Activated T-cell treated with anti-CD3 and anti-CD28 coated beads, Interleukin-2, amount 50 U/mL, for 24 hours (primary cell): ENCODE results near the gene INTS7.
"Not testable (repeated sequence)": the region's sequence is repeated elsewhere in the genome, so short reads cannot be mapped to it uniquely, and the experiment has no call there.

Source experiments
- DNase-seq: peaks from one replicate; pipeline ENCODE4 v3.0.0-alpha.2; 2020
- H3K27ac Mint-ChIP-seq: 2 replicates; pipeline ENCODE4 v1.8.0; 2020; ENCODE audit warnings: mild to moderate bottlenecking, mixed read lengths
- H3K27me3 Mint-ChIP-seq: 2 replicates; pipeline ENCODE4 v1.8.0; 2020; ENCODE audit warnings: mixed read lengths
- H3K36me3 Mint-ChIP-seq: 2 replicates; pipeline ENCODE4 v1.8.0; 2020; ENCODE audit warnings: low read depth, mixed read lengths
- H3K4me1 Mint-ChIP-seq: 2 replicates; pipeline ENCODE4 v1.8.0; 2020; ENCODE audit warnings: low read depth, mixed read lengths
- H3K4me3 Mint-ChIP-seq: 2 replicates; pipeline ENCODE4 v1.8.0; 2020; ENCODE audit warnings: mild to moderate bottlenecking, moderate library complexity, mixed read lengths
- H3K9me3 Mint-ChIP-seq: 2 replicates; pipeline ENCODE4 v1.8.0; 2020; ENCODE audit warnings: mixed read lengths

The INTS7 gene

GRCh38 chr1:212020975-212021374 lies 14.4 kb downstream of the INTS7 start:
- Mint-ChIP-seq H3K4me3 (no peak overlapping the region), H3K36me3 (peaks cover 71% of the 10 kb centered on the region), H3K27me3 (no peaks in the 10 kb centered on the region), H3K4me1 (peaks cover 9% of the 10 kb centered on the region), H3K27ac (no peak overlapping the region), H3K9me3 (peaks cover 9% of the 10 kb centered on the region)
- DNase-seq, result no peak

GRCh38 chr1:212013672-212014071 lies 21.7 kb downstream of the INTS7 start:
- Mint-ChIP-seq H3K4me3 (no peak overlapping the region), H3K9me3 (no peaks in the 10 kb centered on the region), H3K36me3 (peaks cover 66% of the 10 kb centered on the region), H3K27me3 (no peaks in the 10 kb centered on the region), H3K27ac (no peak overlapping the region), H3K4me1 (no peaks in the 10 kb centered on the region)
- DNase-seq, result no peak

- Mint-ChIP-seq H3K36me3 (peaks cover 68% of the 10 kb centered on the region), H3K27me3 (no peaks in the 10 kb centered on the region), H3K27ac (no peak overlapping the region), H3K4me3 (no peak overlapping the region), H3K4me1 (no peaks in the 10 kb centered on the region), H3K9me3 (no peaks in the 10 kb centered on the region)
- DNase-seq, result peak; percentile 70
Measured at GRCh38 chr1:212012034-212012740, 23.2 kb downstream of the INTS7 start.

- Mint-ChIP-seq H3K27me3 (no peaks in the 10 kb centered on the region), H3K4me1 (no peaks in the 10 kb centered on the region), H3K4me3 (no peak overlapping the region), H3K9me3 (no peaks in the 10 kb centered on the region), H3K27ac (no peak overlapping the region), H3K36me3 (peaks cover 68% of the 10 kb centered on the region)
- no peak for DNase-seq
Measured at GRCh38 chr1:212010004-212010403, 25.4 kb downstream of the INTS7 start.

- DNase-seq, result no peak
- H3K9me3 Mint-ChIP-seq, result no peaks in the 10 kb centered on the region
- H3K27ac Mint-ChIP-seq, result no peak overlapping the region
- H3K36me3 Mint-ChIP-seq, result peaks cover 69% of the 10 kb centered on the region
- H3K4me3 Mint-ChIP-seq, result no peak overlapping the region
- no peaks in the 10 kb centered on the region for H3K4me1 Mint-ChIP-seq
- H3K27me3 Mint-ChIP-seq, result no peaks in the 10 kb centered on the region
Measured at GRCh38 chr1:212009561-212009960, 25.8 kb downstream of the INTS7 start.

GRCh38 chr1:212007886-212008285 lies 27.5 kb downstream of the INTS7 start:
- DNase-seq, result no peak
- Mint-ChIP-seq H3K27me3 (no peaks in the 10 kb centered on the region), H3K27ac (no peak overlapping the region), H3K4me3 (no peak overlapping the region), H3K4me1 (peaks cover 2% of the 10 kb centered on the region), H3K9me3 (no peaks in the 10 kb centered on the region), H3K36me3 (peaks cover 72% of the 10 kb centered on the region)

- no peak for DNase-seq
- Mint-ChIP-seq H3K36me3 (peaks cover 78% of the 10 kb centered on the region), H3K27me3 (no peaks in the 10 kb centered on the region), H3K4me1 (peaks cover 3% of the 10 kb centered on the region), H3K9me3 (no peaks in the 10 kb centered on the region), H3K4me3 (no peak overlapping the region), H3K27ac (no peak overlapping the region)
Measured at GRCh38 chr1:212007178-212007577, 28.2 kb downstream of the INTS7 start.

- no peak for DNase-seq
- Mint-ChIP-seq H3K9me3 (no peaks in the 10 kb centered on the region), H3K27ac (no peak overlapping the region), H3K4me1 (peaks cover 3% of the 10 kb centered on the region), H3K4me3 (no peak overlapping the region), H3K27me3 (no peaks in the 10 kb centered on the region), H3K36me3 (peaks cover 77% of the 10 kb centered on the region)
Measured at GRCh38 chr1:212004895-212005608, 30.3 kb downstream of the INTS7 start.

GRCh38 chr1:212002536-212002935 lies 32.8 kb downstream of the INTS7 start:
- Mint-ChIP-seq H3K9me3 (no peaks in the 10 kb centered on the region), H3K36me3 (peaks cover 79% of the 10 kb centered on the region), H3K27me3 (no peaks in the 10 kb centered on the region), H3K4me1 (peaks cover 3% of the 10 kb centered on the region), H3K4me3 (no peak overlapping the region), H3K27ac (no peak overlapping the region)
- DNase-seq, result no peak

GRCh38 chr1:211997426-211997825 lies 37.9 kb downstream of the INTS7 start:
- H3K4me3 Mint-ChIP-seq, H3K9me3 Mint-ChIP-seq, DNase-seq, H3K4me1 Mint-ChIP-seq, H3K27me3 Mint-ChIP-seq, H3K27ac Mint-ChIP-seq: not testable (repeated sequence)
- H3K36me3 Mint-ChIP-seq, result peaks cover 65% of the 10 kb centered on the region

GRCh38 chr1:211991695-211992094 lies 43.7 kb downstream of the INTS7 start:
- Mint-ChIP-seq H3K27ac (no peak overlapping the region), H3K4me3 (no peak overlapping the region), H3K9me3 (no peaks in the 10 kb centered on the region), H3K4me1 (peaks cover 3% of the 10 kb centered on the region), H3K36me3 (peaks cover 47% of the 10 kb centered on the region), H3K27me3 (no peaks in the 10 kb centered on the region)
- no peak for DNase-seq

GRCh38 chr1:211986628-211987254 lies 48.6 kb downstream of the INTS7 start:
- Mint-ChIP-seq H3K4me1 (peaks cover 2% of the 10 kb centered on the region), H3K9me3 (no peaks in the 10 kb centered on the region), H3K4me3 (no peak overlapping the region), H3K27ac (no peak overlapping the region), H3K36me3 (peaks cover 64% of the 10 kb centered on the region), H3K27me3 (no peaks in the 10 kb centered on the region)
- DNase-seq, result no peak

GRCh38 chr1:211985556-211986264 lies 49.6 kb downstream of the INTS7 start:
- H3K36me3 Mint-ChIP-seq, result peaks cover 71% of the 10 kb centered on the region
- DNase-seq, result no peak
- H3K4me1 Mint-ChIP-seq, result no peaks in the 10 kb centered on the region
- no peak overlapping the region for H3K27ac Mint-ChIP-seq
- H3K9me3 Mint-ChIP-seq, result no peaks in the 10 kb centered on the region
- H3K27me3 Mint-ChIP-seq, result no peaks in the 10 kb centered on the region
- H3K4me3 Mint-ChIP-seq, result no peak overlapping the region

- Mint-ChIP-seq H3K4me3 (no peak overlapping the region), H3K27ac (no peak overlapping the region), H3K27me3 (no peaks in the 10 kb centered on the region), H3K4me1 (no peaks in the 10 kb centered on the region), H3K36me3 (peaks cover 90% of the 10 kb centered on the region), H3K9me3 (no peaks in the 10 kb centered on the region)
- DNase-seq, result no peak
Measured at GRCh38 chr1:211978596-211978995, 56.8 kb downstream of the INTS7 start.
